Measurements from ENCODE around the gene SNX5. TPM values are rescaled to one million over a fixed set of nuclear protein-coding genes. Genes with fewer than 3 reads are reported as not detected.

Gene SNX5
- total RNA-seq, 1 experiment from 2014 or later = 90.8 TPM

DNA sequence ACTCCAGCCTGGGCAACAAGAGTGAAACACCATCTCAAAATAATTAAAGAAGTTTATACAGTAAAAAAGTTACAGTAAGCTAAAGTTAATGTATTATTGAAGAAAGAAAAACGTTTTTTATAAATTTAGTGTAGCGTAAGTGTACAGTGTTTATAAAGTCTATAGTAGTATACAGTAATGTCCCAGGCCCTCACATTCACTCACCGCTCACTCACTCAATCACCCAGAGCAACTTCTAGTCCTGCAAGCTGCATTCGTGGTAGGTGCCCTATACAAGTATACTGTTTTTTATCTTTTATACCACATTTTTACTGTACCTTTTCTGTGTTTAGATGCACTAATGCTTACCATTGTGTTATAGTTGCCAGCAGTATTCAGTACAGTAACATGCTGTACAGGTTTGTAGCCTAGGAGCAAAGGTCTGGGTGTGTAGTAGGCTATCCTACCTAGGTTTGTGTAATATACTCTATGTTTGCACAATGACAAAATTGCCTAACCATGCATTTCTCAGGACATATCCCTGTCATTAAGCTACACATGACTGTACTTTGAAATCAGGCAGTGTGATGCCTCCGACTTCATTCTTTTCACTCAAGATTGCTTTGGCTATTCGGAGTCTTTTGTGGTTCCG lies 16.9 kb upstream of the SNX5 start:
- intact Hi-C loops (cut with micrococcal nuclease; ENCODE audit: unreplicated experiment) = no loop called here
- CTCF ChIA-PET = no interaction called here
- no peaks in the 10 kb centered on the region for H3K27me3 ChIP-seq (ENCODE audit: control insufficient read depth, insufficient read depth, low read length)
- H3K27ac ChIP-seq (ENCODE audit: low read length) = no peak overlapping the region
- in situ Hi-C loops (cut with HindIII; ENCODE audit: low pct_unique_long_range_greater_than_20kb, low sequenced_read_pairs) = no loop called here
- DNase-seq (ENCODE audit: low read depth, low spot score) = no peak
- H3K4me3 ChIP-seq (ENCODE audit: low read depth in 2 of 2, low read length in 2 of 2) = no peak overlapping the region
- POLR2A ChIA-PET = no interaction called here
- H3K36me3 ChIP-seq (ENCODE audit: control insufficient read depth, insufficient read depth, low read length) = no peaks in the 10 kb centered on the region
- BruUV-seq (replicated peaks) = no TSS peak
- no peaks in the 10 kb centered on the region for H3K4me1 ChIP-seq (ENCODE audit: control insufficient read depth, insufficient read depth, low read length)
- no peak for TF ChIP-seq SIN3A (IDR thresholded peaks at IDR 0.05; ENCODE audit: borderline replicate concordance, insufficient read depth, low read depth, low read length)
- no peak for TF ChIP-seq POLR2AphosphoS5 (IDR thresholded peaks at IDR 0.05; ENCODE audit: low read depth, low read length)
- TF ChIP-seq CTCF (IDR thresholded peaks at IDR 0.05) = no peak
- ATAC-seq = no peak
- H3K9me3 ChIP-seq (ENCODE audit: control insufficient read depth, insufficient read depth, low read depth, low read length) = no peaks in the 10 kb centered on the region

DNA sequence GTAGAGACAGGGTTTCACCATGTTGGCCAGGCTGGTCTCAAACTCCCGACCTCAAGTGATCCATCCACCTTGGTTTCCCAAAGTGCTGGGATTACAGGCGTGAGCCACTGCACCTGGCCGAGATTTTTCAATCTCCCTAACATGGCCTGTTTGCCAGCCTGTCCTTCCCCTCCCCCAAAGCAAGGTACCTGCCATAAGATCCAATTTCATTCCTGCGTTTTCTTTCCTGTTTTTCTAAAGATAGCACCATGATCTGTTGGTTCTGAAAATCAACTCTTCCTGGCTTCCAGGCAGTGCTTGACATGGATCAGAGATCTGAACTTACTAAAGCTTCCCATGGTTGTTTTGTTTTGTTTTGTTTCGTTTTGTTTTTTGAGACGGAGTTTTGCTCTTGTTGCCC lies 7.7 kb upstream of the SNX5 start:
- intact Hi-C loops (cut with micrococcal nuclease; ENCODE audit: unreplicated experiment) = no loop called here
- TF ChIP-seq CTCF (IDR thresholded peaks at IDR 0.05) = no peak
- TF ChIP-seq SIN3A (IDR thresholded peaks at IDR 0.05; ENCODE audit: borderline replicate concordance, insufficient read depth, low read depth, low read length) = no peak
- TF ChIP-seq, protein P1, sequence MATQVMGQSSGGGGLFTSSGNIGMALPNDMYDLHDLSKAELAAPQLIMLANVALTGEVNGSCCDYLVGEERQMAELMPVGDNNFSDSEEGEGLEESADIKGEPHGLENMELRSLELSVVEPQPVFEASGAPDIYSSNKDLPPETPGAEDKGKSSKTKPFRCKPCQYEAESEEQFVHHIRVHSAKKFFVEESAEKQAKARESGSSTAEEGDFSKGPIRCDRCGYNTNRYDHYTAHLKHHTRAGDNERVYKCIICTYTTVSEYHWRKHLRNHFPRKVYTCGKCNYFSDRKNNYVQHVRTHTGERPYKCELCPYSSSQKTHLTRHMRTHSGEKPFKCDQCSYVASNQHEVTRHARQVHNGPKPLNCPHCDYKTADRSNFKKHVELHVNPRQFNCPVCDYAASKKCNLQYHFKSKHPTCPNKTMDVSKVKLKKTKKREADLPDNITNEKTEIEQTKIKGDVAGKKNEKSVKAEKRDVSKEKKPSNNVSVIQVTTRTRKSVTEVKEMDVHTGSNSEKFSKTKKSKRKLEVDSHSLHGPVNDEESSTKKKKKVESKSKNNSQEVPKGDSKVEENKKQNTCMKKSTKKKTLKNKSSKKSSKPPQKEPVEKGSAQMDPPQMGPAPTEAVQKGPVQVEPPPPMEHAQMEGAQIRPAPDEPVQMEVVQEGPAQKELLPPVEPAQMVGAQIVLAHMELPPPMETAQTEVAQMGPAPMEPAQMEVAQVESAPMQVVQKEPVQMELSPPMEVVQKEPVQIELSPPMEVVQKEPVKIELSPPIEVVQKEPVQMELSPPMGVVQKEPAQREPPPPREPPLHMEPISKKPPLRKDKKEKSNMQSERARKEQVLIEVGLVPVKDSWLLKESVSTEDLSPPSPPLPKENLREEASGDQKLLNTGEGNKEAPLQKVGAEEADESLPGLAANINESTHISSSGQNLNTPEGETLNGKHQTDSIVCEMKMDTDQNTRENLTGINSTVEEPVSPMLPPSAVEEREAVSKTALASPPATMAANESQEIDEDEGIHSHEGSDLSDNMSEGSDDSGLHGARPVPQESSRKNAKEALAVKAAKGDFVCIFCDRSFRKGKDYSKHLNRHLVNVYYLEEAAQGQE (IDR thresholded peaks at IDR 0.05; ENCODE audit: insufficient read depth in 1 of 2, low read depth in 2 of 2, low read length in 1 of 2) = no peak
- TF ChIP-seq TCF7L2 (IDR thresholded peaks at IDR 0.05; ENCODE audit: low read depth, low read length) = no peak
- TF ChIP-seq POLR2AphosphoS5 (IDR thresholded peaks at IDR 0.05; ENCODE audit: low read depth, low read length) = no peak
- POLR2A ChIA-PET = no interaction called here
- CTCF ChIA-PET = no interaction called here
- Histone ChIP-seq H3K4me1 (ENCODE audit: control insufficient read depth, insufficient read depth, low read length) (peaks cover 20% of the 10 kb centered on the region), H3K36me3 (ENCODE audit: control insufficient read depth, insufficient read depth, low read length) (no peaks in the 10 kb centered on the region), H3K4me3 (ENCODE audit: low read depth in 2 of 2, low read length in 2 of 2) (no peak overlapping the region), H3K27ac (ENCODE audit: low read length) (no peak overlapping the region), H3K9me3 (ENCODE audit: control insufficient read depth, insufficient read depth, low read depth, low read length) (no peaks in the 10 kb centered on the region), H3K27me3 (ENCODE audit: control insufficient read depth, insufficient read depth, low read length) (no peaks in the 10 kb centered on the region)
- no TSS peak for BruUV-seq (replicated peaks)
- DNase-seq (ENCODE audit: low read depth, low spot score) = no peak
- ATAC-seq = no peak
- in situ Hi-C loops (cut with HindIII; ENCODE audit: low pct_unique_long_range_greater_than_20kb, low sequenced_read_pairs) = no loop called here
